HepG2 (cell line): Measurements from ENCODE around the gene NAT10. TPM values are rescaled to one million over a fixed set of nuclear protein-coding genes. Genes with fewer than 3 reads are reported as not detected.

Experiments
- ATAC-seq: fragments of 200-7000 bp; cut with Tn5 transposase; 3 replicates; pipeline ENCODE4 v1.9.1; 2020; ENCODE audit warnings: mild to moderate bottlenecking, moderate library complexity
- BruUV-seq: library from RNA; stranded (reverse); fragments of 400-500 nt; replicated peaks from 2 replicates; lab custom pipeline; 2021; lab: Mats Ljungman, UMichigan
- CTCF ChIA-PET: fragments of 300-600 bp; formaldehyde crosslinking; extraction: SDS; loops from one replicate; lab custom pipeline; 2021; ENCODE audit warnings: low total read pairs, inconsistent platforms, low intra/inter-chr PET ratio; lab: Yijun Ruan, JAX
- POLR2A ChIA-PET: fragments of 350-600 bp; sonication (Branson Sonifier 250); formaldehyde crosslinking; loops from one replicate; lab custom pipeline; 2020; ENCODE audit warnings: antibody characterized with exemption, inconsistent platforms; lab: Yijun Ruan, JAX
- DNase-seq: peaks from one replicate; pipeline ENCODE4 v3.0.0-alpha.2; 2015; ENCODE audit warnings: low spot score
- FAIRE-seq: peaks from 3 replicates; lab custom pipeline; 2011; peaks lifted over from hg19 to GRCh38; lab: Jason Lieb, UNC
- H2AFZ ChIP-seq: one replicate; pipeline ENCODE4 v1.6.1; 2011; ENCODE audit warnings: low read length, inconsistent platforms
- H3K27ac ChIP-seq: fragments of 300-600 bp; 3 replicates; pipeline ENCODE4 v1.8.0; 2011; ENCODE audit warnings: mixed run types, mild to moderate bottlenecking, mixed read lengths, low read length, inconsistent platforms; ENCODE audit not compliant: insufficient read depth; ENCODE audit errors: extremely low read length
- H3K27me3 ChIP-seq, 2 experiments: fragments of 200-600 bp in 1 of 2; 2 replicates in 1 of 2; 3 replicates in 1 of 2; pipeline versions ENCODE4 v1.6.0 to v1.8.0; 2011; ENCODE audit warnings: low read length in 2 of 2, mild to moderate bottlenecking in 2 of 2, moderate library complexity in 2 of 2, inconsistent platforms in 1 of 2; ENCODE audit not compliant: insufficient read depth in 2 of 2, control insufficient read depth in 1 of 2
- H3K36me3 ChIP-seq, 2 experiments: fragments of 200-600 bp in 1 of 2; replicated peaks in 1 of 2; 2 replicates in 1 of 2; 3 replicates in 1 of 2; pipeline versions ENCODE4 v1.5.1 to v1.8.0; 2011; ENCODE audit warnings: low read length in 2 of 2, inconsistent platforms in 1 of 2; ENCODE audit not compliant: insufficient read depth in 2 of 2, control insufficient read depth in 1 of 2
- H3K4me1 ChIP-seq: 2 replicates; pipeline ENCODE4 v1.5.1; 2012; ENCODE audit warnings: low read length, inconsistent platforms; ENCODE audit not compliant: insufficient read depth
- H3K4me2 ChIP-seq: 2 replicates; pipeline ENCODE4 v1.6.0; 2011; ENCODE audit warnings: low read depth, low read length, inconsistent platforms
- H3K4me3 ChIP-seq, 3 experiments: fragments of 200-600 bp in 1 of 3; sonication (generic), shearing (Covaris generic) in 1 of 3; replicated peaks in 1 of 3; 2 replicates each; pipeline ENCODE4 v1.5.1; 2011 to 2016; ENCODE audit warnings: low read length in 3 of 3, inconsistent platforms in 2 of 3, low read depth in 2 of 3, mild to moderate bottlenecking in 2 of 3, control low read depth in 1 of 3, mixed read lengths in 1 of 3; ENCODE audit not compliant: insufficient read depth in 1 of 3
- H3K79me2 ChIP-seq: one replicate; pipeline ENCODE4 v1.6.1; 2011; ENCODE audit warnings: low read length, inconsistent platforms; ENCODE audit not compliant: insufficient read depth
- H3K9ac ChIP-seq: 2 replicates; pipeline ENCODE4 v1.6.0; 2011; ENCODE audit warnings: mild to moderate bottlenecking, low read depth, low read length, inconsistent platforms; ENCODE audit not compliant: insufficient read depth
- H3K9me3 ChIP-seq: 2 replicates; pipeline ENCODE4 v1.5.1; 2012; ENCODE audit warnings: mild to moderate bottlenecking, low read length
- H4K20me1 ChIP-seq: 2 replicates; pipeline ENCODE4 v1.6.0; 2011; ENCODE audit warnings: inconsistent platforms, mild to moderate bottlenecking, low read length, moderate library complexity; ENCODE audit not compliant: insufficient read depth
- EP300 ChIP-seq, 3 experiments: sonication (generic) in 1 of 3; formaldehyde crosslinking in 1 of 3; IDR thresholded peaks; 2 replicates each; pipeline versions ENCODE4 v1.5.1 to v1.6.1; 2011 to 2020; ENCODE audit warnings: low read depth in 2 of 3, low read length in 2 of 3, borderline replicate concordance in 1 of 3, improper control_type of control experiment in 1 of 3, mild to moderate bottlenecking in 1 of 3, missing genetic modification reagents in 1 of 3, moderate library complexity in 1 of 3
- NFYC ChIP-seq: IDR thresholded peaks from 2 replicates; pipeline ENCODE4 v1.6.1; 2016; ENCODE audit warnings: missing genetic modification reagents, missing compliant biosample characterization
- NR2F2 ChIP-seq: IDR thresholded peaks from 2 replicates; pipeline ENCODE4 v1.6.1; 2012; ENCODE audit warnings: low read depth, inconsistent platforms, borderline replicate concordance
- PRMT3 ChIP-seq: sonication (generic); formaldehyde crosslinking; IDR thresholded peaks from 2 replicates; pipeline ENCODE4 v1.8.1; 2022; ENCODE audit warnings: low read depth, mild to moderate bottlenecking, moderate library complexity, missing genetic modification reagents, borderline replicate concordance
- RARG ChIP-seq: sonication (generic); formaldehyde crosslinking; IDR thresholded peaks from 2 replicates; pipeline ENCODE4 v1.4.0; 2020; ENCODE audit warnings: low read depth, mild to moderate bottlenecking, missing genetic modification reagents
- RELA ChIP-seq: sonication (generic); formaldehyde crosslinking; IDR thresholded peaks from 2 replicates; pipeline ENCODE4 v1.4.0; 2020; ENCODE audit warnings: missing genetic modification reagents
- TBX2 ChIP-seq: sonication (generic); formaldehyde crosslinking; IDR thresholded peaks from 2 replicates; pipeline ENCODE4 v1.5.0; 2020; ENCODE audit warnings: missing genetic modification reagents, mild to moderate bottlenecking, borderline replicate concordance
- ZFP90 ChIP-seq: sonication (generic); formaldehyde crosslinking; IDR thresholded peaks from 2 replicates; pipeline ENCODE4 v1.8.0; 2022; ENCODE audit warnings: missing genetic modification reagents, mild to moderate bottlenecking, inconsistent platforms, borderline replicate concordance
- ZNF749 ChIP-seq: sonication (generic); formaldehyde crosslinking; IDR thresholded peaks from 2 replicates; pipeline ENCODE4 v1.8.0; 2022; ENCODE audit warnings: mild to moderate bottlenecking, missing genetic modification reagents, moderate library complexity, borderline replicate concordance
- ZNF790 ChIP-seq: sonication (generic); formaldehyde crosslinking; IDR thresholded peaks from 2 replicates; pipeline ENCODE4 v1.8.0; 2022; ENCODE audit warnings: missing genetic modification reagents, mild to moderate bottlenecking, borderline replicate concordance
- ZSCAN12 ChIP-seq: sonication (generic); formaldehyde crosslinking; IDR thresholded peaks from 2 replicates; pipeline ENCODE4 v1.9.0; 2021; ENCODE audit warnings: mild to moderate bottlenecking, missing genetic modification reagents
- WGBS: methylation state at CpG from one replicate; pipeline ENCODE4 v1.1.6; 2017; ENCODE audit warnings: low lambda C conversion rate; 5-methylcytosine and 5-hydroxymethylcytosine counted together
- in situ Hi-C: cut with HindIII; loops from 2 replicates; pipeline ENCODE4 v1.10.0; 2017; ENCODE audit warnings: low pct_unique_long_range_greater_than_20kb; ENCODE audit not compliant: extremely low pct_ligation_motif_present
- intact Hi-C: fragments of 100-400 bp; cut with micrococcal nuclease; formaldehyde crosslinking; loops from one replicate; pipeline ENCODE4 v1.10.0; 2022; ENCODE audit not compliant: unreplicated experiment
- polyA plus RNA-seq, 8 experiments: library from polyadenylated mRNA; depleted of rRNA in 3 of 8; stranded (reverse) in 7 of 8; unstranded in 1 of 8; fragments of >200 nt; fragmentation: Illumina TruSeq in 4 of 8; extraction: Trizol in 4 of 8; gene quantifications; 2 replicates each; pipeline versions ENCODE4 v1.2.1 to v1.2.3, GENCODE V29; 2011 to 2016; ENCODE audit warnings: low read depth in 4 of 8, missing spikeins in 1 of 8, mixed read lengths in 1 of 8; ENCODE audit not compliant: insufficient read depth in 1 of 8
- total RNA-seq, 5 experiments: library from RNA; depleted of rRNA; stranded (reverse); fragments of >200 nt; fragmentation: Illumina TruSeq; extraction: Trizol; gene quantifications; 2 replicates each; pipeline ENCODE4 v1.2.3, GENCODE V29; 2016; ENCODE audit warnings: low read depth in 1 of 5
- TF ChIP-seq, protein P1 (sequence below): sonication (generic); formaldehyde crosslinking; IDR thresholded peaks from 2 replicates; pipeline ENCODE4 v1.9.0; 2021; ENCODE audit warnings: missing genetic modification reagents, mild to moderate bottlenecking, borderline replicate concordance
- TF ChIP-seq, protein P2 (sequence below): sonication (generic); formaldehyde crosslinking; conservative IDR thresholded peaks from 2 replicates; pipeline ENCODE4 v1.8.1; 2023; ENCODE audit warnings: missing genetic modification reagents
- TF ChIP-seq, protein P3 (sequence below): sonication (generic); formaldehyde crosslinking; IDR thresholded peaks from 2 replicates; pipeline ENCODE4 v1.5.1; 2020; ENCODE audit warnings: mild to moderate bottlenecking, missing genetic modification reagents
- TF ChIP-seq, protein P4 (sequence below): sonication (generic); formaldehyde crosslinking; IDR thresholded peaks from 2 replicates; pipeline ENCODE4 v1.8.1; 2023; ENCODE audit warnings: missing genetic modification reagents, inconsistent platforms, borderline replicate concordance

The NAT10 gene
- total and polyA plus RNA-seq, 2 of the 13 experiments (the other 11 are each of a cell fraction or from before 2014, with no cell fraction given): 33.9 to 51.9 TPM

DNA sequence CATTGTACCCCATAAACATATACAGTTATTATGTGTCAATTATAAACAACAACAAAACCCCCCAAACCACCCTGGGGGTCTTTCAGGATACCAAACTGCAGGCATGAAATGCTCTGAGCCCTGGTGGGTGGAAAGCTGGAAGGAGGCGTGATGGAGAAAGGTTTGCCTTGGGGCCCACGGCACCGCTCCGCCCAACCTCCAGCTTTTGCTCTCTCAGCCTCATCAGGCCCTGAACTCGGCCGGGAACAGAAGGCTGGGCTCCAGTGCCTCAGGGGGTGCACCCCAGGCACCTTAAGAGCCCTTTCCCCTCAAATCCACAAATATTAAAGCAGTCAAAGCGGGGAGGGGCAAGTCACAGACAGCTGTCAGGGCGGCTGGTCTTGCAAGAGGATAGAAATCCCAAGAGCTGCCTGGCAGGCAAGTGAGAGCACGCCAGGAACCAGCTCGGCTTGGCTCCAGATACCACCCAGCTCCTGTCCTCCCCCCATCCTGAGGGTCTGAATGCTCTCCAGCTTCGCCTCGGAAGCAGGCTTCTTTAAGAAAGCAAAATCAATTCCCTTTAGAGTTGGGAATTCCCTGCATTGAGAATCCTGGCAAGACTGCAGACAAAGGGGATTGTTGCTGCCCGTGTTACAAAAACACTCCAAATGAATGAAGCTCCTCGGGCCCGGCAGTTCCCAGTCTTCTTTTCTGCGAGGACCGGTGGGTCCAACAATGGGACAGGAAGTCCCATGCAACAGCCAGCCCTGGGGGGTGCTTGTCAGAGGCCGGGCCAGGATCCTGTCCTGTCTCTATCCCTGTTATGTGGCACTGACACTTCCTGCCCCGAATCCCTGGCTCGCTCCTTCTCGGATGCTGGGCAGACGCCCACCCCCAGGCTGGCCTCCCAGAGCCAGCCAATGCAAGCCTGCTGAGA, 80.8 kb downstream of the NAT10 start:
- no peak overlapping the region for H3K9ac ChIP-seq
- no TSS peak for BruUV-seq
- H3K27ac ChIP-seq: no peak overlapping the region
- TF ChIP-seq NFYC (CRISPR knock-in tag): no peak
- TF ChIP-seq RARG (CRISPR knock-in tag): no peak
- no peak for TF ChIP-seq ZSCAN12 (CRISPR knock-in tag)
- TF ChIP-seq PRMT3 (CRISPR knock-in tag): no peak
- TF ChIP-seq, protein P1, sequence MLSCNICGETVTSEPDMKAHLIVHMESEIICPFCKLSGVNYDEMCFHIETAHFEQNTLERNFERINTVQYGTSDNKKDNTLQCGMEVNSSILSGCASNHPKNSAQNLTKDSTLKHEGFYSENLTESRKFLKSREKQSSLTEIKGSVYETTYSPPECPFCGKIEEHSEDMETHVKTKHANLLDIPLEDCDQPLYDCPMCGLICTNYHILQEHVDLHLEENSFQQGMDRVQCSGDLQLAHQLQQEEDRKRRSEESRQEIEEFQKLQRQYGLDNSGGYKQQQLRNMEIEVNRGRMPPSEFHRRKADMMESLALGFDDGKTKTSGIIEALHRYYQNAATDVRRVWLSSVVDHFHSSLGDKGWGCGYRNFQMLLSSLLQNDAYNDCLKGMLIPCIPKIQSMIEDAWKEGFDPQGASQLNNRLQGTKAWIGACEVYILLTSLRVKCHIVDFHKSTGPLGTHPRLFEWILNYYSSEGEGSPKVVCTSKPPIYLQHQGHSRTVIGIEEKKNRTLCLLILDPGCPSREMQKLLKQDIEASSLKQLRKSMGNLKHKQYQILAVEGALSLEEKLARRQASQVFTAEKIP (CRISPR knock-in tag): no peak
- TF ChIP-seq RELA (CRISPR knock-in tag): no peak
- TF ChIP-seq NR2F2: no peak
- TF ChIP-seq, protein P2, sequence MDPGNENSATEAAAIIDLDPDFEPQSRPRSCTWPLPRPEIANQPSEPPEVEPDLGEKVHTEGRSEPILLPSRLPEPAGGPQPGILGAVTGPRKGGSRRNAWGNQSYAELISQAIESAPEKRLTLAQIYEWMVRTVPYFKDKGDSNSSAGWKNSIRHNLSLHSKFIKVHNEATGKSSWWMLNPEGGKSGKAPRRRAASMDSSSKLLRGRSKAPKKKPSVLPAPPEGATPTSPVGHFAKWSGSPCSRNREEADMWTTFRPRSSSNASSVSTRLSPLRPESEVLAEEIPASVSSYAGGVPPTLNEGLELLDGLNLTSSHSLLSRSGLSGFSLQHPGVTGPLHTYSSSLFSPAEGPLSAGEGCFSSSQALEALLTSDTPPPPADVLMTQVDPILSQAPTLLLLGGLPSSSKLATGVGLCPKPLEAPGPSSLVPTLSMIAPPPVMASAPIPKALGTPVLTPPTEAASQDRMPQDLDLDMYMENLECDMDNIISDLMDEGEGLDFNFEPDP (CRISPR knock-in tag): no peak
- TF ChIP-seq ZFP90 (CRISPR knock-in tag): no peak
- TF ChIP-seq, protein P3, sequence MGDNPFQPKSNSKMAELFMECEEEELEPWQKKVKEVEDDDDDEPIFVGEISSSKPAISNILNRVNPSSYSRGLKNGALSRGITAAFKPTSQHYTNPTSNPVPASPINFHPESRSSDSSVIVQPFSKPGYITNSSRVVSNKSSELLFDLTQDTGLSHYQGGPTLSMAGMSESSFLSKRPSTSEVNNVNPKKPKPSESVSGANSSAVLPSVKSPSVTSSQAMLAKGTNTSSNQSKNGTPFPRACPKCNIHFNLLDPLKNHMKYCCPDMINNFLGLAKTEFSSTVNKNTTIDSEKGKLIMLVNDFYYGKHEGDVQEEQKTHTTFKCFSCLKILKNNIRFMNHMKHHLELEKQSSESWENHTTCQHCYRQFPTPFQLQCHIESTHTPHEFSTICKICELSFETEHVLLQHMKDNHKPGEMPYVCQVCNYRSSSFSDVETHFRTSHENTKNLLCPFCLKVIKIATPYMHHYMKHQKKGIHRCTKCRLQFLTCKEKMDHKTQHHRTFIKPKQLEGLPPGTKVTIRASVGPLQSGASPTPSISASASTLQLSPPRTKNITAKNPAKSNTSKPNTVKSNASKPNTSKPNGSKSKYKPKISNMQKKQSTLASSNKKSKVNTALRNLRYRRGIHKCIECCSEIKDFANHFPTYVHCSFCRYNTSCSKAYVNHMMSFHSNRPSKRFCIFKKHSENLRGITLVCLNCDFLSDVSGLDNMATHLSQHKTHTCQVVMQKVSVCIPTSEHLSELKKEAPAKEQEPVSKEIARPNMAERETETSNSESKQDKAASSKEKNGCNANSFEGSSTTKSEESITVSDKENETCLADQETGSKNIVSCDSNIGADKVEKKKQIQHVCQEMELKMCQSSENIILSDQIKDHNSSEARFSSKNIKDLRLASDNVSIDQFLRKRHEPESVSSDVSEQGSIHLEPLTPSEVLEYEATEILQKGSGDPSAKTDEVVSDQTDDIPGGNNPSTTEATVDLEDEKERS: no peak
- TF ChIP-seq ZNF749 (CRISPR knock-in tag): no peak
- TF ChIP-seq, protein P4, sequence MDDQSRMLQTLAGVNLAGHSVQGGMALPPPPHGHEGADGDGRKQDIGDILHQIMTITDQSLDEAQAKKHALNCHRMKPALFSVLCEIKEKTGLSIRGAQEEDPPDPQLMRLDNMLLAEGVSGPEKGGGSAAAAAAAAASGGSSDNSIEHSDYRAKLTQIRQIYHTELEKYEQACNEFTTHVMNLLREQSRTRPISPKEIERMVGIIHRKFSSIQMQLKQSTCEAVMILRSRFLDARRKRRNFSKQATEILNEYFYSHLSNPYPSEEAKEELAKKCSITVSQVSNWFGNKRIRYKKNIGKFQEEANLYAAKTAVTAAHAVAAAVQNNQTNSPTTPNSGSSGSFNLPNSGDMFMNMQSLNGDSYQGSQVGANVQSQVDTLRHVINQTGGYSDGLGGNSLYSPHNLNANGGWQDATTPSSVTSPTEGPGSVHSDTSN (CRISPR knock-in tag): no peak
- no peak for TF ChIP-seq ZNF790 (CRISPR knock-in tag)
- no peak for TF ChIP-seq EP300 (IDR thresholded peaks at IDR 0.05; ENCODE audit: low read depth in 2 of 2, low read length in 2 of 2)
- TF ChIP-seq EP300 (CRISPR knock-in tag; IDR thresholded peaks at IDR 0.05; ENCODE audit: borderline replicate concordance): no peak
- no peak for TF ChIP-seq TBX2 (CRISPR knock-in tag)

More for the DNA sequence above, 80.8 kb downstream of the NAT10 start:
- Histone ChIP-seq H3K4me2 (no peak overlapping the region), H2AFZ (no peak overlapping the region), H3K4me1 (peaks cover 14% of the 10 kb centered on the region), H3K36me3 (peaks cover 6 to 15% of the 10 kb centered on the region in 2 experiments; a peak in 3 of 5 replicates), H3K4me3 (no peak overlapping the region), H3K79me2 (no peaks in the 10 kb centered on the region), H3K9me3 (no peaks in the 10 kb centered on the region), H3K27me3 (no peaks in the 10 kb centered on the region), H4K20me1 (no peaks in the 10 kb centered on the region)
- FAIRE-seq (no peak), DNase-seq (no peak), ATAC-seq (no peak)
- CTCF ChIA-PET: no interaction called here
- WGBS: 95% methylated on average over 4 of the region's 22 CpGs
- POLR2A ChIA-PET: no interaction called here
- in situ Hi-C loops: no loop called here
- intact Hi-C loops: no loop called here
